GM12878 (cell line): Measurements from ENCODE around the gene ICE2.

Experiments used
- ATF3 ChIP-seq: IDR thresholded peaks from 2 replicates; pipeline ENCODE4 v1.6.1; 2011; ENCODE audit warnings: low read depth, mild to moderate bottlenecking, low read length, moderate library complexity, borderline replicate concordance; ENCODE audit errors: extremely low read depth
- RBBP5 ChIP-seq: fragments of 200-600 bp; sonication (generic); conservative IDR thresholded peaks from 2 replicates; pipeline ENCODE4 v1.6.1; 2016

- TF ChIP-seq ATF3: no peak
- no peak for TF ChIP-seq RBBP5
Measured at GRCh38 chr15:60408463-60408981, 70.4 kb downstream of the ICE2 start.
